Nephron (organoid): Measurements from ENCODE around the gene DCAKD.

Experiments used
- H3K27ac Mint-ChIP-seq, 3 experiments: 2 replicates each; pipeline ENCODE4 v1.8.0; 2020; ENCODE audit warnings: mixed read lengths in 3 of 3, mild to moderate bottlenecking in 2 of 3, moderate library complexity in 1 of 3
- H3K27me3 Mint-ChIP-seq: 2 replicates; pipeline ENCODE4 v1.8.0; 2021; ENCODE audit warnings: low read depth, mild to moderate bottlenecking, moderate library complexity, mixed read lengths
- H3K36me3 Mint-ChIP-seq: 2 replicates; pipeline ENCODE4 v1.8.0; 2020; ENCODE audit warnings: low read depth, mixed read lengths
- H3K4me1 Mint-ChIP-seq: 2 replicates; pipeline ENCODE4 v1.8.0; 2020; ENCODE audit warnings: mixed read lengths
- H3K4me3 Mint-ChIP-seq, 3 experiments: 2 replicates each; pipeline ENCODE4 v1.8.0; 2020; ENCODE audit warnings: mild to moderate bottlenecking in 3 of 3, mixed read lengths in 3 of 3, moderate library complexity in 2 of 3
- H3K9me3 Mint-ChIP-seq: 2 replicates; pipeline ENCODE4 v1.8.0; 2020; ENCODE audit warnings: mixed read lengths
- CTCF ChIP-seq, 3 experiments: fragments of 200-600 bp; sonication (generic); IDR thresholded peaks; one replicate each; pipeline ENCODE4 v1.5.0; 2021; ENCODE audit warnings: antibody characterized with exemption in 3 of 3; ENCODE audit not compliant: unreplicated experiment in 3 of 3

DCAKD gene

GRCh38 chr17:45038728-45039634, 12.5 kb downstream of the DCAKD start:
- Mint-ChIP-seq H3K27ac (peak overlapping the region; percentile 90 to 95 (median 93)), H3K27me3 (no peaks in the 10 kb centered on the region), H3K36me3 (peaks cover 14% of the 10 kb centered on the region), H3K4me1 (peaks cover 72% of the 10 kb centered on the region), H3K4me3 (peak overlapping the region in 2 of 3 experiments; percentile 29 to 51), H3K9me3 (no peaks in the 10 kb centered on the region)
- no peak for TF ChIP-seq CTCF (IDR thresholded peaks at IDR 0.05; ENCODE audit: unreplicated experiment in 3 of 3)

DNA sequence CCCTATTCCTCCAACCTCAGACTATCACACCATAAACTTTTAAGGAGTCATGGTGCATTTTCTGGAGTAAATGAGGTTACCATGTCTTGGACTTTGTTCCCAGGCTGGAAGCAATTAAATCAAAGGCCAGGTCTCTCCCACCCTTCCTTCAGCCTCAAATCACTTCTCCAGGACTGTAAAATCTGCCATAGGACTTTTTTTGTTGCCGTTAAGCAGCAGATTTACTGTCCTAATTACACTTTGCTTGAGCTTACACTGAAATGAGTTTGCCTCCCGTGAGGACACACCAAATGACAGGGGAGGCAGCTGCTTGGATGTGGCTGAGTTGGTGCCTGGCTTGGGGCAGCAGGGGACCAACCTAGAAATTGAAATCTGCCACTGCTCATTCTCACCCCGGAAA, 14.7 kb downstream of the DCAKD start:
- Mint-ChIP-seq H3K27me3 (no peaks in the 10 kb centered on the region), H3K36me3 (peaks cover 29% of the 10 kb centered on the region), H3K4me3 (no peak overlapping the region), H3K27ac (peak overlapping the region; percentile 90 to 93 (median 91)), H3K9me3 (no peaks in the 10 kb centered on the region), H3K4me1 (peaks cover 66% of the 10 kb centered on the region)
- no peak for TF ChIP-seq CTCF (IDR thresholded peaks at IDR 0.05; ENCODE audit: unreplicated experiment in 3 of 3)

DNA sequence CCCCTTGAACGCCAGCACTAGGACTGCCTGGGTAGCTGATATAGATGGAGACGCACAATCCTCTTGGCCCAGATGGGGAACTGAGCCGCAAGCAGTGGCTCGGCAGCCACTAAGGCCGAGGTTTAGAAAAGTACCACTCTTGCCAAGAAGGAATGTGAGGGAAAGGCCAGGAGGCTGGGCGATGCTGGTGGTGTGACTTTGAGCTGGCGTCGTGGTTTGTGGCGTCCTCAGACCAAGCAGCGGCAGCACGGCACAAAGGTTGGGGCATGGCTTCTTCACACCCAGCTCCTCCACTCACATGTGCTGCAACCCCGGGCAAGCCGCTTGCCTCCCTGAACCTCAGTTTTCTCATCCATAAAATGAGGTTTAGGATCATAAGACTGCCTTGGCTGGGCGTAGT, 15.6 kb downstream of the DCAKD start:
- no peak for TF ChIP-seq CTCF (IDR thresholded peaks at IDR 0.05; ENCODE audit: unreplicated experiment in 3 of 3)
- Mint-ChIP-seq H3K27me3 (no peaks in the 10 kb centered on the region), H3K9me3 (no peaks in the 10 kb centered on the region), H3K4me1 (peaks cover 69% of the 10 kb centered on the region), H3K4me3 (no peak overlapping the region), H3K27ac (no peak overlapping the region), H3K36me3 (peaks cover 34% of the 10 kb centered on the region)

- Mint-ChIP-seq H3K9me3 (no peaks in the 10 kb centered on the region), H3K27me3 (no peaks in the 10 kb centered on the region), H3K4me3 (peak overlapping the region in 1 of 3 experiments; percentile 18), H3K36me3 (peaks cover 42% of the 10 kb centered on the region), H3K27ac (peak overlapping the region; percentile 34 to 43 (median 35)), H3K4me1 (peaks cover 70% of the 10 kb centered on the region)
- no peak for TF ChIP-seq CTCF (IDR thresholded peaks at IDR 0.05; ENCODE audit: unreplicated experiment in 3 of 3)
Observed at GRCh38 chr17:45034599-45034998, 16.8 kb downstream of the DCAKD start.

GRCh38 chr17:45032174-45032541, 19.3 kb downstream of the DCAKD start:
- H3K27me3 Mint-ChIP-seq: no peaks in the 10 kb centered on the region
- peak overlapping the region; percentile 69 to 91 (median 76) for H3K27ac Mint-ChIP-seq
- peak overlapping the region in 1 of 3 experiments; percentile 3 for H3K4me3 Mint-ChIP-seq
- TF ChIP-seq CTCF (IDR thresholded peaks at IDR 0.05; ENCODE audit: unreplicated experiment in 3 of 3): no peak
- no peaks in the 10 kb centered on the region for H3K9me3 Mint-ChIP-seq
- H3K36me3 Mint-ChIP-seq: peaks cover 47% of the 10 kb centered on the region
- H3K4me1 Mint-ChIP-seq: peaks cover 53% of the 10 kb centered on the region
